Stimulated activated CD8-positive, alpha-beta memory T cell treated with anti-CD3 and anti-CD28 coated beads, Interleukin-15, amount 100 ng/mL, for 4 hours (primary cell): Measurements from ENCODE around the gene SZRD1.
"Not testable (repeated sequence)": the region's sequence is repeated elsewhere in the genome, so short reads cannot be mapped to it uniquely, and the experiment has no call there.

Experiments
- DNase-seq, 2 donors: peaks; one replicate each; pipeline ENCODE4 v3.0.0-alpha.2; 2020; ENCODE audit warnings: low read depth in 2 of 2

The SZRD1 gene

GRCh38 chr1:16366722-16367257 is at the start of gene SZRD1:
Gene SZRD1 (plus strand): TSS chr1:16367242. CDS start chr1:16367258, 16 bp downstream.
- peak; percentile 93 to 94 for DNase-seq

- no peak for DNase-seq
Observed at GRCh38 chr1:16318555-16318954, 48.5 kb upstream of the SZRD1 start.

- DNase-seq: no peak
Observed at GRCh38 chr1:16321176-16321867, 45.7 kb upstream of the SZRD1 start.

DNA sequence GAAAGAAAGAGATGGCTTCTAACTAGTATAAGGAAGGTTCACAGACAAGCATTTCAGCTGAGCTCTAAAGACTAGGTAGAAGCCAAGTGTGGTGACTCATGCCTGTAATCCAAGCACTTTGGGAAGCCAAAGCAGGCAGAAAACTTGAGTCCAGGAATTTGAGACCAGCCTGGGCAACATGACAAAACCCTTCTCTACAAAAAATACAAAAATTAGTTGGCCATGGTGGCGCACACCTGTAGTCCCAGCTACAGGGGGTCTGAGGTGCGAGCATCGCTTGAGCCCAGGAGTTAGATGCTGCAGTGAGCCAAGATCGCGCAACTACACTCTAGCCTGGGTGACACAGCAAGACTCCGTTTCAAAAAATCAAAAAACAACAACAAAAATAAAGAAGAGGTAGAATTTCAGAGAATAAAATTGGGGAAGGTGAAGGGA is 42.6 kb upstream of the SZRD1 start:
- DNase-seq: no peak

DNA sequence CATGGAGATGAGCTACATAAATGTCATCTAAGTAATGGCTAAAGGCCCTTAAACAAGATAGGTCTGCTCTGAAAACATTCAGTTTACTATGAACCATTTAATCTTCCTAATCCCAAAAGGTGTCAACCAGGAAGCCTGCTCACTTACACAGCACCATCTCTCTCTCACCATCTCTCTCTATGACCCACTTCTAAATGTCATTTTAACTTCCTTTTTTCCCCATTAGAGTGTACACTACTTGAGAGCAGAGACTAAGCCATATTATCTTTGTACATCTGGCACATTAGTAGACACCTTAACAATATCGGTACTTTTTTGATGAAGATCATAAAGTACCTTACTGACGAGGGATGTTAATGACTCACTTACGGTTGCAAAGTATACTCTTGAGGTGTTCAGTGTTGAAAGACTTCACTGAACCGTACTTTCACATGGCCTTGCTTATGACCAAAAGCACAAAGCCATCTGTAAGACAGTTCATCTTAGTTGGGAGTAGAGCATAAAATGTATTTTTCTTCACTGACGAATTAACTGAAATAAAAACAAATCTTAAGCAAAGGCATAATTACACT is 40.1 kb upstream of the SZRD1 start:
- DNase-seq: no peak

- no peak for DNase-seq
Observed at GRCh38 chr1:16334655-16335340, 32.2 kb upstream of the SZRD1 start.

DNA sequence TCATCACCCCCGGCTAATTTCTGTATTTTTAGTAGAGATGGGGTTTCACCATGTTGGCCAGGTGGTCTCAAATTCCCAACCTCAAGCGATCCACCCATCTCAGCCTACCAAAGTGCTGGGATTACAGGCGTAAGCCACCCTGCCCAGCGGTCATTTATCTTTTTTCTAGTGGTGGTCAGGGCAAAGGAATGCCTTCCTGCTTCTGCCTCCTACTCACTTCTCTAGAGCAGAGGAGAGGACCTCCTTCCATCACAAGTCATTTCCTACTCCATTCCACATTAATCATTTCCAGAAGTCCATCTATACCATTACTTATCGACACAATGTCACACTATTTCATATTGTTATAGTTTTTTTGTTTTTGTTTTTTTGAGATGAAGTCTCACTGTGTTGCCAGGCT is 28.1 kb upstream of the SZRD1 start:
- no peak for DNase-seq

DNA sequence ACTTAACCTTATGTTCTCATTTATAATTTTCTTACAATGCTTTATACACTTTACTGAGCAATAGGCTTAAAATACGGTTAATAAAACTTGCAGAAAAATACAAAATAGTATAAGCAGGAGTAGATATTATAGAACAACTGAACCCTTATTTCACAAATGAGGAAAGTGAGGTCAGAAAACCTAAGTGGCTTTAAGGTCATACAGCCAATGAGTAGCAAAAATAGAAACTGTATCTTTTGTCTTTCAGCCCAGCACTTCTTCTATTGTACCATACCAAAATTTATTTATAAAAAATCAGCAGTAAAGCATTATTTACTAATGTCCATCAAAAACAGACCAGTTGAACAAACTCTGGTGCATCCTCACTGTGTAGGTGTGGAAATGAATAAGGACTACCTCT is 26.4 kb upstream of the SZRD1 start:
- DNase-seq: no peak

DNA sequence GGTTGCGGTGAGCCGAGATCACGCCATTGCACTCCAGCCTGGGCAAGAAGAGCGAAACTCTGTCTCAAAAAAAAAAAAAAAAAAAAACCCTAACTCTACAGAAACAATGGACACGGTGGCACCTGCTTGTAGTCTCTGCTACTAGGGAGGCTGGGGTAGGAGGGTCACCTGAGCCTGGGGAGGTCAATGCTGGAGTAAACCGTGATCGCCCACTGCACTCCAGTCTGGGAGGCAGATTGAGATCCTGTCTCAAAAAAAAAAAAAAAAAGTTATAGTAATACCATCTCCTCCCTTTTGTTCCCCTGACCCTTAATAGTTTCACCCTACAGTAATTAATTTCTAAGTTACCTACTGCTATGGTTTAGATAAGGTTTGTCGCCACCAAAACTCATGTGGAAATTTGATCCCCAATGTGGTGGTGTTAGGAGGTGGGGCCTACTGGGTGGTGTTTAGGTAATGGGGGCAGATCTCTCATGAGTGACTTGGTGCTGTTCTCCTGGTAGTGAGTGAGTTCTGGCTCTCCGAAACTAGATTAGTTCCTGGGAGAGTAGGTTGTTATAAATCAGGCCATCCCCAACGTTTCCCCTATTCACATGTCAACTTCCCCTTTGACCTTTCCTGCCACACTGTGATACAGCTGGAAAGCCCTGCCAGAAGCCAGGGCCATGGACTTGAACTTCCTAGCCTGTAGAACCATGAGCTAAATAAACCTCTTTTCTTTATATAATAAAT is 24.5 kb upstream of the SZRD1 start:
- DNase-seq: no peak

GRCh38 chr1:16343276-16343675 is 23.8 kb upstream of the SZRD1 start:
- DNase-seq: not testable (repeated sequence)

DNA sequence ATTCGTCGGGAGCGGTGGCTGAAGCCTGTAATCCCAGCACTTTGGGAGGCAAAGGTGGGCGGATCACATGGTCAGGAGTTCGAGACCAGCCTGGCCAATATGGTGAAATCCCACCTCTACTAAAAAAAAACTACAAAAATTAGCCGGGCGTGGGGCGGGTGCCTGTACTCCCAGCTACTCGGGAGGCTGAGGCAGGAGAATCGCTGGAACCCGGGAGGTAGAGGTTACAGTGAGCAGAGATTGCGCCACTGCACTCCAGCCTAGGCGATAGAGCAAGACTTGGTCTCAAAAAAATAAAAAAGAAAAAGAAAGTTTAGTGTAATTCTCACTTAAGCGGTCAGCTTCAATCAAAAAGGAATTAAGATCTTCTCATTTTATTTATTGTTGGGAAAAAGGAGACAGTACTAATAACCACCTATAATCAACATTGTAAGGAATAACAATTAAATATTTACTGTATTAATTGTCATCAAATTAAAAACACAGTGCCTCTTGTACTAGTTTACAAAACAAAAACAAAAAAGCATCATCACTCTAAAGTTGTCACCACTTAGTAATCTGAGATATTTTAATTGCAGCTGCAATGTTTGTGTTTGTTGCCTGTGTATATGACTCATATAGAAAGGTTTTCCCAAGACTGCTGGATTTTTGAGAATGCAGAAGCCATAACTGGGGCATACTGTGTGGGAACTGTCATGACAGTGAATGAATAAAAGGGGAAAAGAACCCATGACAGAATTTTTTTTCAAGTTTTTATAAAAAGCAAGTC is 18.4 kb upstream of the SZRD1 start:
- DNase-seq: no peak

- DNase-seq: no peak
Observed at GRCh38 chr1:16349847-16350406, 17.1 kb upstream of the SZRD1 start.

GRCh38 chr1:16351456-16351993 is 15.5 kb upstream of the SZRD1 start:
- DNase-seq: no peak

GRCh38 chr1:16351994-16352841 is 14.8 kb upstream of the SZRD1 start, which contains the start of gene FBXO42:
Gene FBXO42 (minus strand): TSS chr1:16352480. CDS start chr1:16315418, 37,062 bp downstream.
- DNase-seq: peak; percentile 73 to 90

- no peak for DNase-seq
Observed at GRCh38 chr1:16352842-16353535, 14.1 kb upstream of the SZRD1 start.

- no peak for DNase-seq
Observed at GRCh38 chr1:16354619-16355018, 12.4 kb upstream of the SZRD1 start.

DNA sequence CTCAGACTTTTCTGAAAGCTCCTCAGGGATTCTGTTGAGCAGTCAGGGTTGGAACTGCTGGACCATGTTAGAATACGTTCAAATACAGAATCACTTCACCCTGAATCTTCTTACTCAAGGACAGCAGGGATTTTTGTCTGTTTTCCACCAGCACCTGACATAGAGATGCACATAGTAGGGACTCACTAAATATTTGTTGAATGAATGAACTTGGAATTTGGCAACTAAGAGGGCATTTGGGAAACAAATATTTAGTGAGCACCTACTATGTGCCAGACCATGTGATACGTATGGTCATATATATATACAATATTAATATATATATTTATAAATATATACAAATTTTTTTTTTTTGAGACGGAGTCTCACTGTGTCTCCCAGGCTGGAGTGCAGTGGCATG is 10.2 kb upstream of the SZRD1 start:
- no peak for DNase-seq

DNA sequence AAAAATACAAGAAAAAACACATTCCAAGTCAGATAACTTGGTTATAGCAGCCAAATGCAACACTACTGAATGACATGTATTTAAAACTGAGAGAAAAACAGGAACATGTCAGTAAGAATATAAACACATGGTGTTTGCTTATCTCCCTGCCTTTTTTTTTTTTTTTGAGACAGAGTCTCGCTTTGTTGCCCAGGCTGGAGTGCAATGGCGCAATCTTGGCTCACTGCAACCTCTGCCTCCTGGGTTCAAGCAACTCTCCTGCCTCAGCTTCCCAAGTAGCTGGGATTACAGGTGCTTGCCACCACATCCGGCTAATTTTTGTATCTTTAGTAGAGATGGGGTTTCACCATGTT is 1.9 kb upstream of the SZRD1 start:
- DNase-seq: not testable (repeated sequence)
